ENCODE data around the gene KIAA1586. TPM values are rescaled to one million over a fixed set of nuclear protein-coding genes. Genes with fewer than 3 reads are reported as not detected.

KIAA1586 gene
- total RNA-seq, 4 donors from 2014 or later = 2.7 to 13.2 (median 4.9) TPM

DNA sequence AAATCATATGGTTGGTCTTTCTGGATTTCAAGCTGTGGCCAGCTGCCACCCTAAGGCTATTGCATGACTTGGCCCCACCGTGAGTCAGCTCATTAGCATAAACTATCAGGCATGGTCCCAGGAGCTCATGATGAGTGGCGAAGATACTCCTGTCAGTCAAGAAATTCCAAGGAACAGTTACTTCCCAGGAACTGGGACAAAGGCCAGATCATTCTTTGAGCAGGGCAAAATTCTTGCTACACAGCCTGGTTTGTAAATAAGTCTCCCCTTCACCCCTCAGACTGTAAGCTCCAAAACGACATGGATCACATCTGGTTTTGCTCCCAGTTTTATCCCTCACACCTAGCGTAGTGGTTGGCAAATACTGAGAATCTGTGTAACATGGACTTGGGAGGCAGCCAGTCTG lies 33.0 kb upstream of the KIAA1586 start:
- TF ChIP-seq CTCF (IDR thresholded peaks at IDR 0.05) = no peak
- TF ChIP-seq POLR2A (IDR thresholded peaks at IDR 0.05) = no peak
- H3K4me3 ChIP-seq = no peak overlapping the region
- H3K4me1 ChIP-seq = no peaks in the 10 kb centered on the region
- H3K36me3 ChIP-seq = no peaks in the 10 kb centered on the region
- no peak for DNase-seq
- H3K27ac ChIP-seq = no peak overlapping the region
- no peaks in the 10 kb centered on the region for H3K27me3 ChIP-seq
- no peaks in the 10 kb centered on the region for H3K9me3 ChIP-seq

- no peaks in the 10 kb centered on the region for H3K9me3 ChIP-seq
- H3K4me1 ChIP-seq = no peaks in the 10 kb centered on the region
- DNase-seq = no peak
- no peaks in the 10 kb centered on the region for H3K27me3 ChIP-seq
- H3K4me3 ChIP-seq = no peak overlapping the region
- no peak overlapping the region for H3K27ac ChIP-seq
- no peaks in the 10 kb centered on the region for H3K36me3 ChIP-seq
- TF ChIP-seq CTCF (IDR thresholded peaks at IDR 0.05) (no peak), POLR2A (IDR thresholded peaks at IDR 0.05) (no peak)
These were observed 29.4 kb upstream of the KIAA1586 start for GRCh38 chr6:57017069-57017468.

DNA sequence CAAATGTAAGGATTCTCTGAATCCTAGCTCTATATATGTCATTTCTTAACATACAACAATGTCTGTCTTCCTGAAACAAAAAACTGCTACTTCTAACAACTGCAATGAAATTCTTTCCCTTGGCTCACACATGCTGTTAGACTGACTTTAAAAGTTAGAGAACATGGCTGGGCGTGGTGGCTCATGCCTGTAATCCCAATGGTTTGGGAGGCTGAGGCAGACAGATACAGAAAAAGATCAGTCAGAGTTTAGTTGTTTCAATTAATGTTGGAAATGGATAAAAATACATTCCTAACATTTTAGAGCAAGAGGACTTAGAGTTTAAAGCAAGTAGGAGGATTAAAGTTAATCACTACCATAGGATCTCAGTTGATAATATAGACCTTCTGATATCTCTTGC lies 28.7 kb upstream of the KIAA1586 start:
- Histone ChIP-seq H3K27me3 (no peaks in the 10 kb centered on the region), H3K4me1 (no peaks in the 10 kb centered on the region), H3K9me3 (no peaks in the 10 kb centered on the region), H3K27ac (no peak overlapping the region), H3K36me3 (no peaks in the 10 kb centered on the region), H3K4me3 (no peak overlapping the region)
- TF ChIP-seq POLR2A (IDR thresholded peaks at IDR 0.05) = no peak
- no peak for TF ChIP-seq CTCF (IDR thresholded peaks at IDR 0.05)
- no peak for DNase-seq

DNA sequence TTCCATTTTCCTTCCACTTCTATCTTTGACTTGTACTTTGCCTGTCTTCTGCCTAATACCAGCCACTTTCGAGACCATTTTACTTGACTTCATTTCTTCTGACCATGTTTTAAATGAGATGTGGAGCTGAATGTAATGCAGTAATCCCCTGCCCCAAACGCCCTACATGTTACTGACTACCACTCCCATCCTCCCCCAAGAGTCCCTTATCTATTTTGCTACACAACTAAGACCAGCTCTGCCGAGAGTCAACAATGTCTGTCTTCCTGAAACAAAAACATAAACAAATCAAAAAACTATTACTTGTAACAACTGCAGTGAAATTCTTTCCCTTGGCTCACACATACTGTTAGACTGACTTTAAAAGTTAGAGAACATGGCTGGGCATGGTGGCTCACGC lies 27.1 kb upstream of the KIAA1586 start:
- TF ChIP-seq POLR2A (IDR thresholded peaks at IDR 0.05) (no peak), CTCF (IDR thresholded peaks at IDR 0.05) (no peak)
- Histone ChIP-seq H3K9me3 (no peaks in the 10 kb centered on the region), H3K27me3 (no peaks in the 10 kb centered on the region), H3K27ac (no peak overlapping the region), H3K4me3 (no peak overlapping the region), H3K4me1 (no peaks in the 10 kb centered on the region), H3K36me3 (no peaks in the 10 kb centered on the region)
- no peak for DNase-seq

DNA sequence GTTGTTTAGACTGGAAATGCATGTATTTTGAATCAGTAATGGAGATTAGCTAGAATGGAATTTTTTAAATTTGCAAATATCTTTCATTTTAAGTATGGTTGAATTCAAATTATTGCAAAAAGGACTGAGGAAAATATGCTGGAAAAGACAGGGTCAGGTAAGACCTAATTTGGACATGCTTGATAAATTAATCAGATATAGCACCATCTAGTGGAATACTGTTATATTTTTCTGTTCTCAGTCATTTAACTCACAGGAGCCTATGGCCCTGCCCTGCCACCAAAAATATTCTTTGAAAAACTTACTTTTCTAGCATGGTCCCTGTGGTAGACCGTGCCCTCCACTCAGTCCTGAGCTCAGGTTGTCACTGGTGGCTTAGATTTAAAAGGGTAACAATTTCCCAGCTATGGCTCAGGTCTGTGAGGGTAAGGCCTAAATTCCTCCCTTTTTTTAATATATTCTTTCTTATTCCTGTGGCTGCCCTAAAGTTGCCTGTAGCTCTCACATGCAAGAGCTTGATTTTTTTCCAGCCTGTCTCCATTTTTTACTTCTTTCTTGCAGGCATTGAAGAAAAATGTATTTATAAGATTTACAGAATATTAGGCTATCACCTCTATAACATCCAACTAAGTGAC lies 25.3 kb upstream of the KIAA1586 start:
- TF ChIP-seq CTCF (IDR thresholded peaks at IDR 0.05) = peak; percentile 13 to 63 (median 52)
- no peak for TF ChIP-seq POLR2A (IDR thresholded peaks at IDR 0.05)
- no peaks in the 10 kb centered on the region for H3K36me3 ChIP-seq
- no peak overlapping the region for H3K4me3 ChIP-seq
- DNase-seq = no peak
- H3K9me3 ChIP-seq = no peaks in the 10 kb centered on the region
- no peaks in the 10 kb centered on the region for H3K4me1 ChIP-seq
- H3K27ac ChIP-seq = no peak overlapping the region
- H3K27me3 ChIP-seq = no peaks in the 10 kb centered on the region

- Histone ChIP-seq H3K4me1 (no peaks in the 10 kb centered on the region), H3K27ac (no peak overlapping the region), H3K36me3 (no peaks in the 10 kb centered on the region), H3K9me3 (no peaks in the 10 kb centered on the region), H3K27me3 (no peaks in the 10 kb centered on the region), H3K4me3 (no peak overlapping the region)
- no peak for DNase-seq
- no peak for TF ChIP-seq CTCF (IDR thresholded peaks at IDR 0.05)
These were observed 22.2 kb upstream of the KIAA1586 start for GRCh38 chr6:57024321-57024720.

Measured in Peyer's patch (tissue), 4 donors.